Fibroblast of villous mesenchyme (primary cell): ENCODE measurements around the gene CHD5. TPM values are rescaled to one million over a fixed set of nuclear protein-coding genes. Genes with fewer than 3 reads are reported as not detected.

Experiments
- DNase-seq: peaks from one replicate; pipeline ENCODE4 v3.0.0-alpha.2; 2010; ENCODE audit warnings: low read depth
- H3K4me3 ChIP-seq: 2 replicates; pipeline ENCODE4 v1.5.1; 2011; ENCODE audit warnings: low read depth, mild to moderate bottlenecking, low read length
- CTCF ChIP-seq: IDR thresholded peaks from 2 replicates; pipeline ENCODE4 v1.5.1; 2012; ENCODE audit warnings: low read depth, mild to moderate bottlenecking, low read length; ENCODE audit not compliant: insufficient read depth
- total RNA-seq: library from RNA; depleted of rRNA; stranded (reverse); fragments of >200 nt; gene quantifications from 2 replicates; pipeline ENCODE4 v1.2.3, GENCODE V29; 2012

CHD5 gene
- total RNA-seq, 1 donor = under 0.01 TPM

GRCh38 chr1:6142036-6142621, 38.0 kb downstream of the CHD5 start:
- TF ChIP-seq CTCF = no peak
- H3K4me3 ChIP-seq = no peak overlapping the region
- no peak for DNase-seq

DNA sequence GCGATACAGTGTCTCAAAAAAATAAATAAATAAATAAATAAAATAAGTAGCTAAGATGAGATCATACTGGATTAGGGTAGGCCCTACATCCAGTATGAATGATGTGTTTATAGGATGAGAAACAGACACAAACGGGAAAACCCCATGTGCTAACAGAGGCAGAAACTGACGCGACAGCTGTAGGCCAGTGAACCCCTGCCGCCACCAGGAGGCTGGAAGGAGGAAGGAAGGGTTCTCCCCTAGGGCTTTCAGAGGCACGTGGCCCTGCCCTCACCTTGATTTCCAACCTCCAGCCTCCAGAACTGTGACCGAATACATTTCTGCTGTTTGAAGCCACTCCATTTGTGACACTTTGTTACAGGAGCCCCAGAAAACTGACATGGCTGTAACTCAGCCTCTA, 38.5 kb downstream of the CHD5 start:
- peak; percentile 14 for TF ChIP-seq CTCF
- no peak overlapping the region for H3K4me3 ChIP-seq
- no peak for DNase-seq

DNA sequence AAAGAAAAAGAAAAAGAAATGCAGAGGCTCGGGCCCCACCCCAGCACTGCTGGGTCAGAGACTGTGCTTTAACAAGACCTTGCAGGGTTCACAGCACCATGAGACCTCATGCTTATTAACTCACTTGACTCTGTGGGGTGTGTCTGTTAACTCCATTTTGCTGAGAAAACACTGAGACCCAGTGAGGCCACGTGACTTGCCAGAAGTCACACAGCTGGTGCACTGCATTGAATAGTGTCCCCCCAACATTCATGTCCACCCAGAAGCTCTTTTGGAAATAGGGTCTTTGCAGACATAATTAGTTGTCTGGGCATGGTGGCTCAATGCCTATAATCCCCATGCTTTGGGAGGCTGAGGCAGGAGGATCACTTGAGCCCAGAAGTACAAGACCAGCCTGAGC, 39.7 kb downstream of the CHD5 start:
- H3K4me3 ChIP-seq = no peak overlapping the region
- no peak for TF ChIP-seq CTCF

GRCh38 chr1:6137758-6138157, 42.4 kb downstream of the CHD5 start:
- H3K4me3 ChIP-seq = no peak overlapping the region
- no peak for DNase-seq
- no peak for TF ChIP-seq CTCF

More for the DNA sequence above, 39.7 kb downstream of the CHD5 start:
- no peak for DNase-seq

- DNase-seq = no peak
- no peak for TF ChIP-seq CTCF
- H3K4me3 ChIP-seq = no peak overlapping the region
Observed at GRCh38 chr1:6136516-6137220, 43.5 kb downstream of the CHD5 start.

DNA sequence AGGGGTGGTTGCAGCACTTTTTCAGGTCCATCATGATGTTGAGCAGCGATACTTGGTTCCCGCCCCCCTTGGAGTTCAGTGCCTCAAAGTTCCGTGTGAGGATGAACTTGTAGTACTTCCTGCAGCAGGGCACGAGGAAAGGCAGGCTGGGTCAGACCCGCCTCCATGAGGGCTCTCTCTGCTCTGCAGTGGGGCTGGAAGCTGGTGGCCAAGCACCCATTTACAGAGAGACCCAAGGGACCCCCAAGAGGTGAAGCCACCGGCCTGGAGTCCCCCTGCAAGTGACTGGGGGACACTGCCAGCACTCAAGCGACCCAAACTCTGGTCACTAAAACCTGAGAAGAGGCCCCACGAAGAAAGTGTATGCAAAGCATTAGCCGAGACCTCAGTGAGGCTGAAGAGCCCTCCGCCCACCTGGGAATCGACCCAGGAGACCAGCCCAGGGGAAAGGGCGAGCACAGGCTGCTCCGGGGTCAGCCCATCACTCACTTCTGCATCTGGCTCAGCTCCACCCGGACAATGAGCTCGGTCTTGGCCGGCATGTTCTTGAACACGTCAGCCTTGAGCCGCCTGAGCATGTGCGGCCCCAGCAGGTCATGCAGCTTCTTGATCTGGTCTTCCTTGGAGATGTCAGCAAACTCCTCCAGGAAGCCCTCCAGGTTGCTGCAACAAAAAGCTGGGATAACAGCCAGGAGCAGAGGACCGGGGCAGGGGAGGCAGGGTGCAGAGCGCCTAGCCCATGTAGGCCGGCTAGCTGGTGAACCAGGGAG, 45.2 kb downstream of the CHD5 start:
- H3K4me3 ChIP-seq = no peak overlapping the region
- no peak for TF ChIP-seq CTCF
- no peak for DNase-seq
